ENCODE measurements around the gene SAV1. TPM values are rescaled to one million over a fixed set of nuclear protein-coding genes. Genes with fewer than 3 reads are reported as not detected.

The SAV1 gene
- total RNA-seq, 1 donor from 2014 or later = 26.7 TPM

GRCh38 chr14:50616275-50616674, 51.8 kb downstream of the SAV1 start:
- ATAC-seq (no peak), DNase-seq (ENCODE audit: missing footprints) (no peak)
- intact Hi-C loops (cut with DNase I) = loop anchor here (5.0 kb wide), 1 partner anchor 161 kb away; no protein-coding TSS in a partner anchor

GRCh38 chr14:50615552-50615951, 52.6 kb downstream of the SAV1 start:
- intact Hi-C loops (cut with DNase I) = loop anchor here (5.0 kb wide), 1 partner anchor 162 kb away; no protein-coding TSS in a partner anchor
- no peak for ATAC-seq
- DNase-seq (ENCODE audit: missing footprints) = no peak

GRCh38 chr14:50615056-50615455, 53.0 kb downstream of the SAV1 start:
- DNase-seq (ENCODE audit: missing footprints) (no peak), ATAC-seq (no peak)
- intact Hi-C loops (cut with DNase I) = loop anchor here (5.0 kb wide), 1 partner anchor 162 kb away; no protein-coding TSS in a partner anchor

GRCh38 chr14:50612806-50613205, 55.3 kb downstream of the SAV1 start:
- DNase-seq (ENCODE audit: missing footprints) (no peak), ATAC-seq (no peak)
- intact Hi-C loops (cut with DNase I) = no loop called here

- ATAC-seq = no peak
- intact Hi-C loops (cut with DNase I) = no loop called here
- no peak for DNase-seq (ENCODE audit: missing footprints)
Observed at GRCh38 chr14:50610465-50610864, 57.6 kb downstream of the SAV1 start.

GRCh38 chr14:50608302-50608851, 59.7 kb downstream of the SAV1 start:
- intact Hi-C loops (cut with DNase I) = no loop called here
- ATAC-seq (no peak), DNase-seq (ENCODE audit: missing footprints) (no peak)

- intact Hi-C loops (cut with DNase I) = no loop called here
- DNase-seq (ENCODE audit: missing footprints) = no peak
- no peak for ATAC-seq
Observed at GRCh38 chr14:50607761-50608160, 60.3 kb downstream of the SAV1 start.

- DNase-seq (ENCODE audit: missing footprints) = no peak
- intact Hi-C loops (cut with DNase I) = no loop called here
- ATAC-seq = no peak
Observed at GRCh38 chr14:50607181-50607580, 60.9 kb downstream of the SAV1 start.

GRCh38 chr14:50606468-50606867, 61.6 kb downstream of the SAV1 start:
- DNase-seq (ENCODE audit: missing footprints) (no peak), ATAC-seq (no peak)
- intact Hi-C loops (cut with DNase I) = no loop called here

- DNase-seq (ENCODE audit: missing footprints) = no peak
- intact Hi-C loops (cut with DNase I) = no loop called here
Observed at GRCh38 chr14:50605766-50606165, 62.3 kb downstream of the SAV1 start.

GRCh38 chr14:50603565-50603964, 64.5 kb downstream of the SAV1 start:
- ATAC-seq (no peak), DNase-seq (ENCODE audit: missing footprints) (no peak)
- intact Hi-C loops (cut with DNase I) = loop anchor here (5.0 kb wide), 2 partner anchors 109 to 174 kb away; no protein-coding TSS in a partner anchor

More at GRCh38 chr14:50605766-50606165, 62.3 kb downstream of the SAV1 start:
- ATAC-seq = no peak

- ATAC-seq (no peak), DNase-seq (ENCODE audit: missing footprints) (no peak)
- intact Hi-C loops (cut with DNase I) = loop anchor here (5.0 kb wide), 2 partner anchors 110 to 175 kb away; no protein-coding TSS in a partner anchor
Observed at GRCh38 chr14:50602035-50602434, 66.1 kb downstream of the SAV1 start.

- intact Hi-C loops (cut with DNase I) = loop anchor here (5.0 kb wide), 2 partner anchors 111 to 176 kb away; no protein-coding TSS in a partner anchor
Observed at GRCh38 chr14:50601394-50601793, 66.7 kb downstream of the SAV1 start.

GRCh38 chr14:50600849-50601248, 67.3 kb downstream of the SAV1 start:
- DNase-seq (ENCODE audit: missing footprints) (no peak), ATAC-seq (peak; percentile 65)
- intact Hi-C loops (cut with DNase I) = loop anchor here (5.0 kb wide), 2 partner anchors 111 to 176 kb away; no protein-coding TSS in a partner anchor

More at GRCh38 chr14:50601394-50601793, 66.7 kb downstream of the SAV1 start:
- ATAC-seq (no peak), DNase-seq (ENCODE audit: missing footprints) (no peak)

GRCh38 chr14:50599700-50600444, 68.2 kb downstream of the SAV1 start:
- ATAC-seq = peak; percentile 62
- DNase-seq (ENCODE audit: missing footprints) = no peak
- intact Hi-C loops (cut with DNase I) = loop anchor here (2.0 to 5.0 kb wide), 3 partner anchors 112 to 263 kb away; no protein-coding TSS in a partner anchor

GRCh38 chr14:50598765-50599164, 69.3 kb downstream of the SAV1 start:
- ATAC-seq = no peak
- intact Hi-C loops (cut with DNase I) = loop anchor here (2.0 kb wide), 1 partner anchor 264 kb away; no protein-coding TSS in a partner anchor
- DNase-seq (ENCODE audit: missing footprints) = no peak

GRCh38 chr14:50594577-50595316, 73.4 kb downstream of the SAV1 start:
- no peak for DNase-seq (ENCODE audit: missing footprints)
- no peak for ATAC-seq
- intact Hi-C loops (cut with DNase I) = no loop called here

- intact Hi-C loops (cut with DNase I) = no loop called here
- no peak for ATAC-seq
- no peak for DNase-seq (ENCODE audit: missing footprints)
Observed at GRCh38 chr14:50590464-50590863, 77.6 kb downstream of the SAV1 start.

All from Right ventricle myocardium inferior (tissue), 1 donor.